Measurements from ENCODE around the gene PTPRO. TPM values are rescaled to one million over a fixed set of nuclear protein-coding genes. Genes with fewer than 3 reads are reported as not detected.

PTPRO gene
- total RNA-seq, 1 donor from 2014 or later: 0.91 TPM

DNA sequence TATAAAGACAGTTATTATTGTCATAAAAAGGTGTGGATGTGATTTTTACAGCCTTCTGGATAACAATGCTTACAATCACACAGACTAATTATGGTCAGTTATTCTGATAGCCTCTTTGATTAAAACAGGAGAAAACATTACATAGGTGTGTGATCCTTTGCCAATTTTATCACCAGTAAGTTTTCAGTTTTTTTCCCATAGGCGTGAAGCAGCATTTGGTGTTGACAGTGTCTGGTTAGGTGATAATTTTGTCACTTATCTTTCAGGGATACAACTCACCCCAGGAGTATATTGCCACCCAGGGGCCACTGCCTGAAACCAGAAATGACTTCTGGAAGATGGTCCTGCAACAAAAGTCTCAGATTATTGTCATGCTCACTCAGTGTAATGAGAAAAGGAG, 258.1 kb downstream of the PTPRO start:
- ATAC-seq (ENCODE audit: poor library complexity) (no peak), DNase-seq (no peak)
- intact Hi-C loops (cut with DNase I): loop anchor here (10.0 kb wide), 1 partner anchor 306 kb away; no protein-coding TSS in a partner anchor

- intact Hi-C loops (cut with DNase I): loop anchor here (10.0 kb wide), 1 partner anchor 306 kb away; no protein-coding TSS in a partner anchor
These were observed 258.7 kb downstream of the PTPRO start for GRCh38 chr12:15581006-15581405.

DNA sequence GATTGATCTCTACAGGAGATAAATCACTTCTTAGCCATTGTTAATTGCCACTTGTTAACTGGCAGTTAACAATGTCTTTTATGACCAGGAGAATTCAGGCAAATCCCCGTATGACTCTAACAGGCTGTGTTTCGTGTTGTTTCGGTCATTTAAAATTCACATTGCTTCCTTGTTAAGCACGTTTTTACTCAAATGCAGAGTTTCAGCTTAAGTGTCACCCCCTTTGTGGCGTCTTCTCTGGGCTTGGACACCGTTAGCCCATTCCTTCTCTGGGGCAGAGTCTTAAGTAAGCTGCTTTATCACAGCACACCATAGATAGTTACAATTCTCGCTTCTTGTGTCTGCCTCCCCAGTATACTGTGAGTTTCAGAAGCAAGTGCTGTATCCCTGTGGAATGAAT, 261.5 kb downstream of the PTPRO start:
- intact Hi-C loops (cut with DNase I): loop anchor here (10.0 kb wide), 1 partner anchor 309 kb away; no protein-coding TSS in a partner anchor
- DNase-seq (no peak), ATAC-seq (ENCODE audit: poor library complexity) (no peak)

More at GRCh38 chr12:15581006-15581405, 258.7 kb downstream of the PTPRO start:
- DNase-seq (no peak), ATAC-seq (ENCODE audit: poor library complexity) (no peak)

DNA sequence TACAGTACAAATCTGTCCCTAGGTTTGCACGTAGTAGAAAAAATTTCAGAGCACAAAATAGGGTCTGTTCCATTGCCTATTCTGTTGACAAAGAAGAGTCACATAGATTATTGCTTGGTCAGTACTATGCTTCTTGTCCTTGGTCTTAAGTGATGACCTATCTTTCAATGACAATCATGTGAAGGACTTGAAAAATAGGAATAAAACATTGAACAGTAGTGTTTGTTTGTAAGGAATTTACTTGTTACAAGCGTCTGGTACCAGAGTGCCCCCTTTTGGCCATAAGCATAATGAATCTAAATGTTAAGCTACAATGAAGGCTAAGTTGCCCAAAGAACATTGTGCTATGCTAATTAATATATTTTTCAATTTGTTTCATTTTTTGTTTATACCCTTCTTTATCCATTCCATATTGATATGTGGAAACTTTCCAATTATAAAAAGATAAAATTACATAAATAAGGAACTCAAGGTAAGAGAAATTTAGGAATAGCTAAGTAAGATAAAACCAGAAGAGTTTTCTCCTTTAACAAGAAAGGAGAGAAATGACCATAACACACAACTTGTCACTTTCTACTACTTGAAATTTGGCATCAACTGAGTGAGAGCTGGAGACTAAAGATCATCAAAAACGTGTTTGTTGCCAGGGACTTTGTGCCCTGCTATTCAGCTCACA, 262.2 kb downstream of the PTPRO start:
- ATAC-seq (ENCODE audit: poor library complexity) (no peak), DNase-seq (no peak)
- intact Hi-C loops (cut with DNase I): loop anchor here (10.0 kb wide), 1 partner anchor 310 kb away; no protein-coding TSS in a partner anchor

GRCh38 chr12:15589328-15590032, 267.2 kb downstream of the PTPRO start:
- DNase-seq (no peak), ATAC-seq (ENCODE audit: poor library complexity) (no peak)
- intact Hi-C loops (cut with DNase I): loop anchor here (2.0 to 10.0 kb wide), 2 partner anchors 267 to 315 kb away; no protein-coding TSS in a partner anchor

DNA sequence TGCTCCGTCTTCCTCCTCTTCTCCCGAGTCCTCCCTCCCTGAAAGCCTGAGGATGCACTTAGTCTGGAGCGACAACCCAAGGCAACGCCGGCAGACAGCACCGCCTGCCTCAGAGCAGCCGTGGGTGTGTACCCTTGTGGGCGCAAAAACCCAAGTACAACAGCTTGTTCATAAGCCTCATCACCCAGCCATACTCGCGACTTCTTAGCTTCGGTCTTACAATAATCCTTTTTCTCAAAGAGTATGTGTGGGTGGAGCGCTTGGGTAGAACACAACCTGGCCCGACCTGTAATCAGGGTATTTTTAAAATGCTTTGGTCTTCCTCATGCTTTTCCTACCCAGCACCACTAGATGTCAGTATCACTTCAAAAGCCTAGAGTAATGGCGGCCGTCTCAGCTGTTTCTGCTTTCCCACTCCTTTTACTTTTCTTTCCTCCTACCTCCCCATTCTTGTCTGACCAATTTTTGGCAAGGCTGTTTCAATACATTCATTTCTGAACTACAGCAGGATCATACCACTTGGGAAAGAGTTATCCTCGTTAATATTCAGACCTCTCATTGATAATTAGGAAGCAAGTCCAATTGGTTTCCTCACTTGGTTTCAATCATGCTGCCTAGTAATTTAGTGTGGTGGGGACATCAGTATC, 268.0 kb downstream of the PTPRO start:
- ATAC-seq (ENCODE audit: poor library complexity) (peak; percentile 92), DNase-seq (peak; percentile 39)
- intact Hi-C loops (cut with DNase I): no loop called here

- intact Hi-C loops (cut with DNase I): no loop called here
- ATAC-seq (ENCODE audit: poor library complexity) (no peak), DNase-seq (no peak)
These were observed 269.5 kb downstream of the PTPRO start for GRCh38 chr12:15591811-15592210.

DNA sequence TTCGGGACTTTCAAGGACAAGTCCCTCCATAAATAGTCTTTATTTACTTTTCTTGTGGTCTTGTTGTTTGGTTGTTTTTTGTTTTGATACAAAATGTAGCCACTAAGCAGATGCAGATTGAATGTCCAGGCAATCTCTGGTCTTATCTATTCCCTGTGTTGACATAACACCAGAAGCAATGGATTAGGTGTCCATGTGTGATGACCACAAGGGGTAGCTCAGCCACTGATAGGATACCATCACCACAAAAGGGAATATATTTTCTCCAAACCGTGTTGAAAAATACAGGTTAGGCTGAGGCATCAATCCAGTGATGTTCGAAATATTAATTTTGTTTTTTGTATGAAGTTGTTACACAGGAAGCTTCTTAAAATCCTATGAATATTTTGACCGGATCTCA, 270.6 kb downstream of the PTPRO start:
- intact Hi-C loops (cut with DNase I): no loop called here
- ATAC-seq (ENCODE audit: poor library complexity): no peak

GRCh38 chr12:15596174-15596573, 273.9 kb downstream of the PTPRO start:
- intact Hi-C loops (cut with DNase I): no loop called here
- no peak for ATAC-seq (ENCODE audit: poor library complexity)
- DNase-seq: no peak

More for the DNA sequence above, 270.6 kb downstream of the PTPRO start:
- DNase-seq: no peak

GRCh38 chr12:15597125-15597830, 275.0 kb downstream of the PTPRO start:
- intact Hi-C loops (cut with DNase I): no loop called here
- ATAC-seq (ENCODE audit: poor library complexity) (no peak), DNase-seq (no peak)

GRCh38 chr12:15599266-15600037, 277.1 kb downstream of the PTPRO start:
- DNase-seq (no peak), ATAC-seq (ENCODE audit: poor library complexity) (peak; percentile 90)
- intact Hi-C loops (cut with DNase I): no loop called here

DNA sequence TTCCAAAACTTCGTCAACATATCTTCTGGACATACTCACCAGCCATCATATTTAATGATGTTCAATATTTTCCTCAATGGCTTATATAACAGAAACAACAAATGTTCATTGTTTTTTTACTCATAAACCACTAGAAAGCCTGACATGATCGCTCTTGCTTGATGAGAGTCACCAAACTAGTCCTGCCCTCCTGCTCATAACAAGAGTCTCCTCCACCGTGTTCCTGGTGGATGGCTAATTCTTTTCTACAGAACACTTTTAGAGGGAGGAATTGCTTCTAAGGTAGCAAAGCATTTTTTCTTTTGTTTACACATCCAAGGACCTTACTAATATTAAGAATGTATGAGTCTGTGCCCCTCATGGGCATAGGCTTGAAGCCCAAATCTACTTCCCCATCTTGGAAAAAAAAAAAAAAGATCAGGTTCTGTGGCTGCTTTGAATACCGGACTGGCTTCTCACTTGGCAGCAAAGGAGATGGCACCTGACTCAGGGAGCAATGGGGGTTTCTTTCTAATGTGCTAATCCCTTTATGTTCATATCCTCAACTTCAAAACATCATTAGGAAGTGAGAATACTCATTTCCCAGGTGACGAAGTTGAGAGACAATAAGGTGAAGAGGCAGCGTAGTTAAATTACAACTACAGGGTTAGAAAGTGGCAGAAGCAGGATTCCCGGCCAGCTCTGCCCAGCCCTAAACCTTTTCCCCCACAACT, 278.1 kb downstream of the PTPRO start:
- intact Hi-C loops (cut with DNase I): no loop called here
- DNase-seq: no peak
- ATAC-seq (ENCODE audit: poor library complexity): no peak

DNA sequence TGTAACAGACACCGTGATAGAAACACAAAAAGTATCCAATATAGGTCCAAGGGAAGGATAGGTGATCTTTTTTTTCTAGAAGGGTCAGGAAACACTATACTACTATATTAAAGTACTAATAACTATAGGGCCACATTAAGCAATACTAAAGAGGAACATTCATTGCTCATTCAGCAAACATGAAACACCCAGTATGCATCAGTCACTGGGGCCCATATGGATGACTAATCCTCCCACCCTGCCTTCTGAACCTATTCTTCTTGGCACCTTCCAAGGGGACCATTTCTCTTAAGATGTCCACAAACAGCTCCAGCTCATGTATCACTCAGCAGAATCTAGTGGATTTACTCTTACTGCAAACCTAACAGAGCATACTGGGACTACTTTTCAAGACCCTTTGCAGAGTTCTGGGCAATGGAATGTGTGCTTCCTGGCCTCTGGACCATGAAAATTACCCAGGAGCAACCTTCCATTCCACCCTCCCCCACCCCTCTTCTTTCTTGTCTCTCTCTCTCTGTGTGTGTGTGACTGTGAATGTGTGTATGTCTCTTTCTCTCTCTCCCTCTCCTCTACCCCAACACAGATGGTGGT, 279.0 kb downstream of the PTPRO start:
- ATAC-seq (ENCODE audit: poor library complexity) (no peak), DNase-seq (no peak)
- intact Hi-C loops (cut with DNase I): no loop called here

GRCh38 chr12:15602051-15602672, 279.9 kb downstream of the PTPRO start:
- DNase-seq (no peak), ATAC-seq (ENCODE audit: poor library complexity) (no peak)
- intact Hi-C loops (cut with DNase I): no loop called here

GRCh38 chr12:15603474-15604085, 281.3 kb downstream of the PTPRO start:
- no peak for ATAC-seq (ENCODE audit: poor library complexity)
- no peak for DNase-seq
- intact Hi-C loops (cut with DNase I): no loop called here

DNA sequence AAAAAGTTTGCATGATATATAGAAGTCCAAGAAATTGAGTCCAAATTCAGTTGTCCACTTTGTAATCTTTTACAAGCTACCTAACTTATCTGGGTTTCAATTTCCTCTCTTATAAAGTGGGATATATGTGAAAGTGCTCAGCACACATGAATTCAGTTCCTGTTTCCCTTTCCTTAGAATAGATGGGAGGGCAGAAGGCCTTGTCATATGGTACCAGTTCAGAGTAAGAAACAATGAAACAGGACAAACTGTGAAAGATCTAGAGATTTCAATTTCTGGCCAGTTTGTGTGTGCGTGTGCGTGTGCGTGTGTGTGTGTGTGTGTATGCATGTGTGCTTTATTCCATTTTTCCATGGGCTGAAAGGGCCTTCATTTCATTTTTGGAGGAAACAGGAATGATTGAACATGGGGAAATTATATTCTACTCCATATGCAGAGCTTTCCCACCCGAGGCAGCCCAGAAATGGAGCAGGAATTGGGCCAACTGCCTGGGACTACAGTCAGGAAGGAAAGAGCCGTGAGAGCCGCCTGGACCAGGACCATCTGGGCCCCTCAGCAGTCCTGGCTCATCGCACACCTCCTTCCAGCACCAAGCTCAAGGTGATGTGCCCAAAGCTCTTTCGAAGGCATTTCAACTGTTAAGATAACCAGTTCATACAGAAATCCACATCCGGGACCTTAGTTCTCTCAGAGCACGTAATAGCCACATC, 283.7 kb downstream of the PTPRO start:
- DNase-seq (no peak), ATAC-seq (ENCODE audit: poor library complexity) (no peak)

More for the DNA sequence above, 283.7 kb downstream of the PTPRO start:
- intact Hi-C loops (cut with DNase I): no loop called here

Measured in Right ventricle myocardium superior (tissue), 1 donor.